Measurements from ENCODE around the gene RPLP2. TPM values are rescaled to one million over a fixed set of nuclear protein-coding genes. Genes with fewer than 3 reads are reported as not detected.

RPLP2 gene
- total RNA-seq, 3 donors from 2014 or later = 583 to 1,665 (median 1,093) TPM

GRCh38 chr11:800473-800872 is 9.3 kb upstream of the RPLP2 start:
- no peak for DNase-seq (ENCODE audit: low spot score in 2 of 2)
- Histone ChIP-seq H3K4me1 (peaks cover 9 to 24% of the 10 kb centered on the region in 2 donors), H3K36me3 (no peaks in the 10 kb centered on the region), H3K27ac (no peak overlapping the region), H3K27me3 (no peaks in the 10 kb centered on the region), H3K9me3 (no peaks in the 10 kb centered on the region), H3K4me3 (no peak overlapping the region)
- intact Hi-C loops (cut with DNase I; ENCODE audit: low total_unique reads) = no loop called here
- TF ChIP-seq POLR2A (IDR thresholded peaks at IDR 0.05) = no peak
- no peak for TF ChIP-seq POLR2AphosphoS5 (IDR thresholded peaks at IDR 0.05)
- no peak for TF ChIP-seq CTCF (IDR thresholded peaks at IDR 0.05)

- Histone ChIP-seq H3K4me1 (peaks cover 6 to 20% of the 10 kb centered on the region in 2 donors), H3K9me3 (no peaks in the 10 kb centered on the region), H3K36me3 (no peaks in the 10 kb centered on the region), H3K27ac (no peak overlapping the region), H3K27me3 (no peaks in the 10 kb centered on the region), H3K4me3 (no peak overlapping the region)
- no peak for TF ChIP-seq POLR2AphosphoS5 (IDR thresholded peaks at IDR 0.05)
- no peak for TF ChIP-seq CTCF (IDR thresholded peaks at IDR 0.05)
- TF ChIP-seq POLR2A (IDR thresholded peaks at IDR 0.05) = no peak
- no peak for DNase-seq (ENCODE audit: low spot score in 2 of 2)
- intact Hi-C loops (cut with DNase I; ENCODE audit: low total_unique reads) = no loop called here
Measured at GRCh38 chr11:801097-801780, 8.5 kb upstream of the RPLP2 start.

GRCh38 chr11:802018-802617 is 7.6 kb upstream of the RPLP2 start:
- Histone ChIP-seq H3K27me3 (no peaks in the 10 kb centered on the region), H3K36me3 (no peaks in the 10 kb centered on the region), H3K4me1 (peaks cover 0 to 12% of the 10 kb centered on the region in 2 donors), H3K27ac (no peak overlapping the region), H3K4me3 (no peak overlapping the region), H3K9me3 (no peaks in the 10 kb centered on the region)
- TF ChIP-seq POLR2AphosphoS5 (IDR thresholded peaks at IDR 0.05) (no peak), POLR2A (IDR thresholded peaks at IDR 0.05) (no peak), CTCF (IDR thresholded peaks at IDR 0.05) (no peak)
- intact Hi-C loops (cut with DNase I; ENCODE audit: low total_unique reads) = no loop called here
- DNase-seq (ENCODE audit: low spot score in 2 of 2) = no peak

DNA sequence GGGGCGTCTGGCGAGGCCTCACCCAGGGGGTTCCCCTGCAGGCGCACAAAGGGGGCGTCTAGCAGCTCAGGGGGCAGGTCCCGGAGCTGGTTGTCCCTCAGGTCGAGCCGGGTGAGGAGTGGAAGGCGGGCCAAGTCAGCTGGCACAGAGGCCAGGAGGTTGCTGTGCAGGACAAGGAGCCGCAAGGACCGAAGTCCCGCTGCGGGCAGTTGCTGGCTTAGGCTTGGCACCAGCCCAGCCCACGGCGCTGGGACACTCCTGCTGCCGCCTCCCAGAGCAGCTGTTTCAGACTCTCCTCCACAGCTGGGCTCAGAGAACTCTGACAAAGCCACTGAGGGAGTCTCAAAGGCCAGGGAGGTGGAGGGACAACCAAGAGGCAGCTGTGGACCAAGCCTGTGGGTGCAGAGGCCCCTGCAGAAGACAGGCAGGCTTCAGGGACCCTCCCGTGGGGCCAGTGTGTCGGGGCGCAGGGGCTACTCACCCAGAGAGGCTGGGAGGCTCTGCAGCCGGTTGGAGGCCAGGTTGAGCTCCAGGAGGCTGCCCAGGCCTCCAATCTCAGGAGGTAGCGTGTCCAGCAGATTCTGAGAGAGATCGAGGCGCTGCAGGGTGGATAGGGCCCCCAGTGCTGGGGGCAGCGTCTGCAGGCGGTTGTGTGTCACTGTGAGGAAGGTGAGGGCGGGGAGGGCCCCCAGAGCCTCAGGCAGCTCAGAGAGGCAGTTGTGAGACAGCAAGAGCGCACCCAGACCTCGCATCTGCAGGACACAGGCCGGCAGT is 6.9 kb upstream of the RPLP2 start:
- no peak overlapping the region for H3K4me3 ChIP-seq
- no peak for DNase-seq (ENCODE audit: low spot score in 2 of 2)
- TF ChIP-seq CTCF (IDR thresholded peaks at IDR 0.05) (no peak), POLR2A (IDR thresholded peaks at IDR 0.05) (no peak), POLR2AphosphoS5 (IDR thresholded peaks at IDR 0.05) (no peak)
- intact Hi-C loops (cut with DNase I; ENCODE audit: low total_unique reads) = no loop called here
- H3K4me1 ChIP-seq = peaks cover 0 to 10% of the 10 kb centered on the region in 2 donors
- no peaks in the 10 kb centered on the region for H3K27me3 ChIP-seq
- H3K27ac ChIP-seq = no peak overlapping the region
- H3K9me3 ChIP-seq = no peaks in the 10 kb centered on the region
- no peaks in the 10 kb centered on the region for H3K36me3 ChIP-seq

DNA sequence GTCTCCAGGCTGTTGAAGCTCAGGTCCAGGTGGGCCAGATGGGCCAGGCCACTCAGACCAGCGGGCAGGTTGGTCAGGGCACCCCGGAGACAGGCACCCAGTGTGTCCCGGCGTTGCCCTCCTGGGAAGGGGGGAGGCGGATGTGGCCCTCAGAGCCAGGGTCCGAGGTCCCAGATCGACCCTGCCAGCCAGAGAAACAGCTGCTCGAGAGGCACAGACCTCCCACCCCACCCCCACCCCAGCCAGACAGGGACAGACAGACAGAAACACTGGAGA is 6.4 kb upstream of the RPLP2 start:
- no peaks in the 10 kb centered on the region for H3K36me3 ChIP-seq
- no peak overlapping the region for H3K4me3 ChIP-seq
- TF ChIP-seq POLR2A (IDR thresholded peaks at IDR 0.05) (no peak), POLR2AphosphoS5 (IDR thresholded peaks at IDR 0.05) (no peak), CTCF (IDR thresholded peaks at IDR 0.05) (no peak)
- DNase-seq (ENCODE audit: low spot score in 2 of 2) = no peak
- intact Hi-C loops (cut with DNase I; ENCODE audit: low total_unique reads) = no loop called here
- H3K27me3 ChIP-seq = no peaks in the 10 kb centered on the region
- H3K27ac ChIP-seq = no peak overlapping the region
- peaks cover 0 to 10% of the 10 kb centered on the region in 2 donors for H3K4me1 ChIP-seq
- no peaks in the 10 kb centered on the region for H3K9me3 ChIP-seq
